Left renal cortex interstitium (tissue), 4 donors: ENCODE results near the gene RALGPS2. TPM values are rescaled to one million over a fixed set of nuclear protein-coding genes. Genes with fewer than 3 reads are reported as not detected.
A peak's percentile ranks its signal among the peaks of the same experiment; 100 is the strongest.
"Not testable (repeated sequence)": the region's sequence is repeated elsewhere in the genome, so short reads cannot be mapped to it uniquely, and the experiment has no call there.

Source experiments
- DNase-seq, 4 donors: peaks; one replicate each; pipeline ENCODE4 v3.0.0-alpha.2; 2013; ENCODE audit warnings: low read depth in 4 of 4, low spot score in 2 of 4, missing footprints in 1 of 4
- polyA plus RNA-seq, 4 donors: library from polyadenylated mRNA; unstranded; fragments of 120-200 nt; gene quantifications; one replicate each; pipeline ENCODE4 v1.2.1, GENCODE V29; 2013; ENCODE audit not compliant: insufficient read length in 4 of 4

RALGPS2 gene
- polyA plus RNA-seq, 4 donors, result 29.6 to 35.2 (median 31.7) TPM

DNA sequence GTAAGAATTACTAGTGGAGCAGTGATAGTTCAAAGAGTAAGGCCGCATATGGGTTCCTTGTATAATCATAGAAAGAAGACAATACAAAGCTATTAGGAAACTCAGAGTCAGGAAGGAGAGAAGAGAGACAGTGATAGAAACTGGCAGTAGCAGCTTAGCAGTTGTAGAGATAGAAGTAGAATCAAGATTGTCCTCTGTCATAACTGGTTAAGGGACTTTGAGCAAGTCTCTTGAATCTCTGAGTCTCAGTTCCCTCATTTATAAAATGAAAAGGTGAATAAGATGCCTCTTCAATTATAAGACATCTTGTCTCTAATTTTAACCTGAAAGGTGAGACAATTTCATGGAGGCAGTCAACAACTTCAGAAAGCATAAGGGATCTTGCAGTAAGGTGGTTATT lies 6.5 kb upstream of the RALGPS2 start:
- no peak for DNase-seq

DNA sequence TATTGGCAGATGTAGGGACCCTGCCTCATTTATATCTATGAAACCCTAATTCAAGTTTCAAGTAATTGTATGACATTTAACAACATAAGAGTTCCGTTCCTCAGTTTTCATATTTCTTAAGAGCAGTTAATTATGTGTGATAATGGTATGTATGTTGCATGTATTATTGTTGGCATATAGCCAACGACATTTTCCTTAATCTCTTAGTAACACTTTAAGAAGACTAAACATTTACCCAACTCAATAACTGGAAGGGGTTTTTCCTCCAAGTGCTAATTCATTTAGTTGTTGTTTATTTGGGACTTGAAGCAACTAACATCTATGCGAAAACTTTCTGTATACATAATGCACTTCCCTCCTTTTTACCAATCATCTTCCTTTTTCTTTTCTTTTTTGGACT lies 1.5 kb upstream of the RALGPS2 start:
- no peak for DNase-seq

DNA sequence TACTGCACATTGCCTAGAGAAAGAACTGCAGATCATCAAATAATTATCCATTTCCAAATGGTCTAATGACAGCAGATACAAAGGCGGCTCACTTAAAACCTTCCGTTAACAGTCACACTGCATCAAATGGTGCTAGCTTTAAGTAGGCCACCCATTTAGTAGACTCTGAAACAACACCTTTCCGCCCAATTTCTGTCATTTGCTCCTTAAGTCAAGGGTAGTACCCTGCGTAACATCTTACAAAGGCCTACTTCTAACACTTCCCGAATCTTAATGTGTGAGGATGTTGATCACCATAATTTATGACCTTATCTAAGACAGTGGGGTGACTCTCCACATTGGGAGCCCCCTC lies 692 bp upstream of the RALGPS2 start:
- DNase-seq, result no peak

DNA sequence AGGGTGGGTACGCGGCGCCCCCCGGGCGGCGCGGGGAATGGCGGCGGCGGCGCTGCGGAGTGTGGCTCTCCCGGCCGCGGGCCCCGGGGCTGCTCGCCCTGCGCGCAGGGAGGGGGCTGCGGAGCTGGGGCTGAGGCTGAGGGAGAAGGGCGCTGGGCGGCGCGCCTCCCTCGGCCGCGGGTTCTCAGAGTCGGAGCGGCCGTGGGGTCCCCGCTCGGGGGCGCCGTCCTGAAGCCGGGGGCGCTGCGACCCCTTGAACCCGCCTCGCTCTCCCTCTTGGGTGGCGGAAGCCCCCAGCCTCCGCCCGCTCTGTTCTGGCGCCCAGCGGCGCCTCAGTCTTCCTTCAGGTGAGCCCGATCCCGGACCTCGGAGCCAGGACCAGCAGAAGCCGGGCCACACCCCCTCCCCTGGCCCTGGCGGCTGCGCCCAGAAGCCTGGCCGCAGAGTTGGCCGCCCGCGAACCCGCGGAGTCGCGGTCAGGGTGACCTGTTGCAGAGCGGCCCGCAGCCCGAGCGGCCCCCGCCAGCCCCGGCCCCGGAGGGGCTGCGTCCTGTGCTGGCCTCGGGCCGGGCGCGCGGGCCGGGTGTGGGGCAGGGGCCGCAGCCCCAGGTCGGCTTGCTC lies 532 bp downstream of the RALGPS2 start:
- peak in 2 of 4 donors; percentile 24 to 36 for DNase-seq

DNA sequence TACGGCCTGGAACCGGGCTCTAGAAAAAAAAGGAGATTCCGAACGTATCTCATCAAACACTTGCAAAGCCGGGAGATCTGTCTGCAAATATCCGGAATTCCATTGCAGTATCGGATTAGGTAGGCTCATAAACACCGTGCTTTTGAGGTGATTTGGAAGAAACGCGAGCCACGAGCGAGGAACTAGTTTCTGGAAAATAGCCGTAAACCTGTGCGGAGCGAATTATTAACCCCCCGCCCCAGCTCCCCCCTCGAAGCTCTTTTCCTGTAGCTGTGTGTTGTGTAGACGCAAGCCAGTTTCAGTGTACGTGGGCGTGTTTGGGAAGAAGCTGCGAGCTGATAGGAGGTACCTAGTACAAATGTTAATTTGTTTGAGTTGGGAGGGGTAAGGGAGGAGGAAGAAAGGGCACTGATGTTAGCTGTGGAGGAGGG lies 1.1 kb downstream of the RALGPS2 start:
- DNase-seq, result peak; percentile 53 to 75 (median 70)

DNA sequence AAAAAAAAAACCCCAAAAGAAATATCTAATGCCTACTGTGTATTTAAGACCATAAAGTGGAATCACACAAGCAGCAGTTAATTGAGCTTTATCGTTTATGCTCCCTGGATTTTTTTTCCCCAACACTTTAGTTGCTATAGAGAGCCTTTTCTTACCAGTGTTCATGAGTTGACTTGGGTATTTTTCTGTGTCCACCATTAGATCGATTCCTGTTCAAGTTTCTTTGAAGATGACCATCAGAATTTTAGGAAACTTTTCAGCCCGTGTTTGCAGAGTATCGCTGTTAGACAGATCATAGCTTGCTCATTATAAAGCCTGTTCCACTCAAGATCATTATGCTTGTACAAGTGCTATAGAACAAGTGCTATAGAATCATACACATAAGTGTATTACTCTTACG lies 1.5 kb downstream of the RALGPS2 start:
- no peak for DNase-seq

DNA sequence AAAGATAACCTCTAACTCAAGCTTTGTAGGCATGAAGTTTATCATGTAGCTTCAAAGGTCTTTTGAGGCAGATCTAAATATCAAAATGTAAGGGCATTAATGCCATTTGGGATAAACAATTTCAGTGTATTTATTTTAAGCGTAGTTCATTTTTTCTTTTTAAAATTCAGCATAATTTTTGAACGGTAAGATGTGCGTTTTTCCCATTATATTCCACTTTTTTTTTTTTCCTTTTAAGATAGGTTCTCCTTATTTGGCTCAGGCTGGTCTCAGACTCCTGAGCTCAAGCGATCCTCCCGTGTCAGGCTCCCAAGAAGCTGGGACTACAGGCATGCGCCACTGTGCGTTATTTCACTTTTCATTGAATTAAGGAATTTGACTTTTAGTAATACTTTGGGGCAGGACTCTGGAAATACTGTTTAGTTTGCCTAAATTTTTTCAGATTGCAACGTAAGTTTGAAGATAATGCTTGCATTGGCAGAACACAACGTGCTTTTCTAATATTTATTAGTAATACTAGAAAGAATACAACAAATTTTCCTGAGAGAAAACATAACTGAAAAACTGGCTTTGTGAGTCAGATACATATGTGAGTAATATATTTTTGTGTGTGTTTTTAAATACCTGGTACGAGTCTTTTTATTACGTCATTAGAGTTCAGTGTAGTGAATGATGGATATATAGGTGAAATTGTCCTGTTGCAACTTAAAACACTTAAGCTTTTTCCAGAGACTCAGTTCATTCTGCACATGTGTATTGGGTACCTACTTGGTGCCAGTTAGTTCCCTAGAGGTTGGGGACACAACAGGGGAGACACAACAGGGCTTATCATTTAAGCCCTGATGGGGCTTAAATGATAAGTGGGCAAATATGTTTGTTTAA lies 2.2 kb downstream of the RALGPS2 start:
- no peak for DNase-seq

DNA sequence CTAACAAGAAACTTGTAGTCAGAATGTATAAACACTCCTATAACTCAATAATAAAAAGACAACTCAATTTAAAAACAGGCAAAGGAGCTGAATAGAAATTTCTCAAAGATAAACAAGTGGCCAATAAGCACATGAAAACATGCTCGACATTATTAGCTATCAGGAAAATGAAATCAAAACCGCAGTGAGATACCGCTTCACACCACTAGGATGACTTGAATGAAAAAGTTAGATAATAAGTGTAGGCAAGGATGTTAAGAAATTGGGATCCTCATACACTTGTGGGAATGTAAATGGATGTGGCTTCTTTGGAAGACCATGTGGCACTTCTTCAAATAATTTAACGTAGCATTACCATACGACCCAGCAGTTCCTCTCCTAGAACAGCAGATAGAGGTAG lies 8.9 kb downstream of the RALGPS2 start:
- DNase-seq, result no peak

DNA sequence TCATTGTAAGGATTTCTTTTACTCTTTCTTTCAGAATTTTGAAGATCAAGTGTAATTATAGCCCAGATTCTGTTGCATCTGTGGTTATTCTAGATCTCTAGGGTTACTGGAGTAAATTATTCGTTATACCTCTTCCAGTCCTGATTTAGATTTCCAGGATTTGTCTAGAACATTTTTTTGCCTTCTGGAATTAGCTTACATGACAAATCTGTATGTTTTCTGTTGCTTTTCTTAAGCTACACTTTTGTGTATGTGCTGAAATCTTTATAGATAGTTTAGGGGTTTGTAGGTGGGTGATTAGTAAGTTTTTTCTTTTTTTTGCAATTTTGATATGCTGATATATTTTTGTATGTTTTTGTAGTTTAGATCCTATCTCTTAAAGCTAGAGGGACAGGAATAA lies 13.7 kb downstream of the RALGPS2 start:
- no peak for DNase-seq

DNA sequence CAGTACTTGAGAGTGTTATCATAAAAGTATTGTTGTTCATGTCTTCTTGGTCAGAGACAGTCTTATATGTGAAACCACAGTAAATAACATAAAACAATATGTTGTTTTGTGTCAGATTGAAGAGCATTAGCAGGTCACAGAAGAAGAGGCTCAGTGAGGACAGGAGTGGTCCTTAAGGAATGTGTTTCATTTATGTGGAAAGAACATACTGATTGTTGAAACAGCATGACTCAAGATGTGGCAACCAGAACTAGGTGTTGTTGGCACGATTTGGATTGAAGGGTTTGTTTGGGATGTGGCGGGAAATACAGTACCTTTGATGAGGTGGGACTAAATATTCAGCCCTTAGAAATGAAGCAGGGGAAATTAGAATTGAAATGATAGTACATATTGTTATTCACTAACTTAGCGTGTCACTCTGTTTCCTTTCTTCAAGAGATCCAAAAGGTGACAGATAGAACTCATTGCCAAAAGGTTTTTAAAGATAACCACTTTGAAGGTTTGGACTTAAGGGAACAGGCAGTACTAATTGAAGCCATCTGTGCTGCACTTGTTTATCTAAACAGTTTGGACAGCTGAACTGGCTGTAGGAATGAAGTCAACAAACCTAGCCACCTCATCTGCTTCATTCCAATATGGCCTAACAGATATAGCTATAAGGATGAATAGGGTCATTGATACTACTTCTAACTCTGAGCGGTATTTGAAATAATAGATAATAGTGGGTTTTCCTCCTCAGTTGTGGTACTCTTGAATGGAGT lies 14.4 kb downstream of the RALGPS2 start:
- DNase-seq, result no peak

DNA sequence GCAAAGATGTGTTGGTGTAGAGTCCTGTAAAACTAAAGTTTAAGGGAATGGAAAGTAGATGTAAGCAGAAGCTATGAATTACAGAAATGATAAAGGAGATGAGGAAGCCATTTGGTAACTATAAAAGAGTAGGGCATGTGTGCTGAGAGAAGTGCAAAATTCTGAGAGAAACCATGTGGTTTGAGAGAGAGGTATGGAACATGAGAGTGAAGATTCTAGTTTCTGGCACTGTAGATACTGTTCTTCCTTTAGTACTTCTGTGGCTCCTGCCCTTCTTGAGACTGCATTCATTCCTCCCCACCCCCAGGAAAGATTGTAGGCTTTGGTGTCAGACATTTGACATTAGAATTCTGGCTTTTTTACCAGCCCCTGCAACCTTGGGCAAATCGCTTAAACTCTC lies 15.4 kb downstream of the RALGPS2 start:
- DNase-seq, result no peak

DNA sequence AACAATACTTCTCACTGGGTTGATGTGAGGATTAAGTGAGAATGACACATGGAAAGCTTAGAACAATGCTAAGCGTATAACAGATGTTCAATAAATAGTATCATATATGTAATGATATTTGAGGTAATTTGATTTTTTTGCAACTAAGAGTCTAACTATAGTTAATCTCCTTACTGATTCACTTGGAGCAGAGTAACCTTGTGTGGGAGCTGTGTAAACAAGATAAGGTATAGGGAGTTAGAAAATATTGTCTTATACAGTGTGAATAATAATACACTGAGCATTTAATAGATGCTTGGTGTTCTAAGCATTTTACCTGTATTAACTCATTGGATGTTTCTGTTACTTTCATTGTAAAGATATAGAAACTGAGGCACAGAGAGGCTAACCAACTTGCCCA lies 15.9 kb downstream of the RALGPS2 start:
- no peak for DNase-seq

DNA sequence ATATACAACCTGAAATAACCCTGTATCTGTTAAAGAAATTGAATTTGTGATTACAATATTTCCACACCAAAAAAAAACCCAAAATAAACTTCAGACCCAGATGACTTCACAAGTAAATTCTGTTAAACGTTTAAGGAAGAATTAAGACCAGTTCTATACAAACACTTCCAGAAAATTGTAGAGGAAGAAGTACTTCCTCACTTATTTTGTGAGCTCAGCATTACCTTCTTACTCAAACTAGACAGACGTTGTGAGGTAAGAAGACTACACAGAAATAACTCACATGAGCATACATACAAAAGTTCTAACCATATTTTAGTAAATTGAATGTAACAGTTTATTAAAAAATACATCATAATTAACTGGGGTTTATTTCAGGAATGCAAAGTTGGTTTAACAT lies 18.8 kb downstream of the RALGPS2 start:
- DNase-seq, result no peak

DNA sequence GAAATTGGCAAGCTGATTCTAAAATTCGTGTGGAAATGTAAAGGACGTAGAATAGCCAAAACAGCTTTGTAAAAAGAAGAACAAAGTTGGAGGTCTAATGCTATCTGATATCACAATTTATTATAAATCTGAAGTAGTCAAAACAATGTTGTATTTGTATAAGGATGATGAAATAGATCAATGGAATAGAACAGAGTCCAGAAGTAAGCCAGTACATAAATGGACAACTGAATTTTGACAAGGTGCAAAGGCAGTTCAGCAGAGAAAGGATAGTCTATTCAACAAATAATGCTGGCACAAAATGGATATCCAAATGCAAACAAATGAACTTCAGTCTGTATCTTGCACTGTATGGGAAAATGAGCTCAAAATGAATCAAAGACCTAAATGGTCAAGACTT lies 20.2 kb downstream of the RALGPS2 start:
- DNase-seq, result no peak

DNA sequence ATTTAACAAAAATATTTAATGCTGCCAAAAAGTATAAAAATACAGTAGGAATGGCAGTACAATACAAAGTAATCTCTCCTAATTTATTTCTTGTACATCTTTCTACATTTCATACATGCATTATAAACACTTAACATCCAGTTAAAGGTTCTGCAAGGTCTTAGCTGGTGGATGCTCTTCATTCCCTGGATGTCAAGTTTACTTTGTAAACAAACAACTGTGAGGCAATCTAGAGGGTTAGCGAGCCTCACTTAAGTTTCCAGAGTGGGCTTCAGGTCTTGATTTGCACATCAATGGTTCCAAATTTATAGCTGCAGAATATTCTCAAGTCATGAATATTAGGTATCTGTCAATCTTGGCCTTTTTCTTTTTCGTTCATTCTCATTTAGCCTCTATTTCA lies 21.3 kb downstream of the RALGPS2 start:
- DNase-seq, result no peak

DNA sequence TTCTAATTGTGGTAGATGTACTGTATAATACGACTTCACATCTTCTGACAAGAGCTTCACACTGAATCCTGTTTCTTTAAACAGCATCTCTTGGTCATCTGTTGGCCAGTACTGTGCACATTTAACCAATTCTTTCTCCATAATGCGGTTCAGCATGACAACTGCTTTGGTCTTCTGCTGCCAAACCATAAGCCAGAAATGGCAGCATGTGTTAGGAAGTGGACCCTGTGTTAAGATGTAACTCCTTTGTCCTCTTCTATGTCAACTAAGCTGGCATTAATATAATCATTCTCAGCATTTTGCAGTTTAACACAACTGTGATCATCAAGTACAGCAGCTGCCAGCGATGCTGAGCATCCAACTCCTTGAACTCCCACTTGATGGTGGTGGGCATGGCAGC lies 22.3 kb downstream of the RALGPS2 start:
- DNase-seq, result not testable (repeated sequence)

DNA sequence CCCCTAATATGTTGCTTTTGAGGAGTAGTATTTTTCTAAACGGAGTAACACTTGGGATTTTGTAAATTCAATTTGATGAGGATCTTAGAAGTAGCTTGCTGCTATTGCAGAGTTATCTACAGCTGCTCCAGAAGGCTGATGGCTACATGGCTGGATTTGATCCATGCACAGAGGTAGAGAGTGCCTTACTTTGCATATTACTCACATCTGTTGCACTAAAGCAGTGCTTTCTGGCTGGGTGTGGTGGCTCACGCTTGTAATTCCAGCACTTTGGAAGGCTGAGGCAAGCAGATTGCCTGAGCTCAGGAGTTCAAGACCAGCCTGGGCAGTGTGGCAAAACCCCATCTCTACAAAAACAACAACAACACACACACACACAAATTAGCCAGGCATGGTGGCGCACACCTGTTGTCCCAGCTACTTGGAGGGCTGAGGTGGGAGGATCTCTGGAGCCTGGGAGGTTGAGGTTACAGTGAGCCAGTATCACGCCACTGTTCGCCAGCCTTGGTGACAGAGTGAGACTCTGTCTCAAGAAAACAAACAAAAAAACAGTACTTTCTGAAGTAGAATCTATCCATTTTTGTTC lies 24.6 kb downstream of the RALGPS2 start:
- no peak for DNase-seq

DNA sequence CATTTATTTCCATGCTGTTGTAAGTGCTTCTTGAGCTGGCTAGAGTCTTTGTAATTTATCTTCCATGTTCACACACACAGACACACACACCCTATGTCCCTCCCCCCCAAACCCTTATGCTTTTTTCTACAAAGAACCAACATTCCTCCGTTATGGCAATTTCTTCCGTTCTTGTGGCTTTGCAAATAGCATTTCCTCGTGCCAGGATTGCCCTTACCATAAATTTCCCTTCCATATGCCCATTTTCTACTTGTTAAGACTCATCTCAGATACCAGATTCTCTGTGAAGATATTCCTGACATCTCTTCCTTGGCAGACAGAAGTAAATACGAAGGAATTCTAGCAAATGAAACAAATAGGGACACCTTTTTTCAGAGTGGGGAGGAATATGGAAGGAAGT lies 26.0 kb downstream of the RALGPS2 start:
- no peak for DNase-seq

DNA sequence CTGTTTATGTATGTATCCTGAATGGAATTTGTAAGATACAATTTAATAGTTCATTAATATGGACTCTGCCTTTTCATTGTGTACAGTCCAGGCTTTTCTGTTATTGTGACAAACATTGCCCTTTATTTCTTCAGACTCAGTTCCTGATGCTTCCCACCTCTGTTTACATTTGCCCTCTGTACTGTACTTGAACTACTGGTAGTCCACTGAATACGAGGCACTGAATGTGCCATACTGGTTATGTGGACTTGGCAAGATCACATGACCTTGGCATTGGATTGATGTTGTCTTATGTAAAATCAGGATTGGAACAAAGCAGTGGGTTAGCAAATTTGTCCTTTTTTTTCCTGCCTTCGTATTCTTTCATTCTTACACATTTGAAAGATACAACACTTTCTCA lies 27.8 kb downstream of the RALGPS2 start:
- no peak for DNase-seq

DNA sequence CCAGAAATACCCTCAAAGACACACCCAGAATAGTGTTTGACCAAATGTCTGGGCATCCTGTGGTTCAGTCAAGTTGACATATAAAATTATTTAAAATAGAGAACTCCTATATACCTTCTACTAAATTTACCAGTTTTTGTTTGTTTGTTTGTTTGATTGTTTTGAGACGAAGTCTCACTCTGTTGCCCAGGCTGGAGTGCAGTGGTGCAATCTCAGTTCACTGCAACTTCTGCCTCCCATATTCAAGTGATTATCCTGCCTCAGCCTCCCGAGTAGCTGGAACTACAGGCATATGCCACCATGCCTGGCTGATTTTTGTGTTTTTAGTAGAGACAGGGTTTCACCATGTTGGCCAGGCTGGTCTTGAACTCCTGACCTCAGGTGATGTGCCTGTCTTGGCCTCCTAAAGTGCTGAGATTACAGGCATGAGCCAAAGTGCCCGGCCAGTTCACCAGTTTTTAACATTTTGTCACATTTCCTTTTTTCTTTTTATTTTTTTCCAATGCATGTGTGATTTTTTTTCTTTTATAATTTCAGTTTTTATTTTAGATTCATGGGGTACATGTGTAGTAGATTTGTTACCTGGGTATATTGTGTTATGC lies 29.7 kb downstream of the RALGPS2 start:
- not testable (repeated sequence) for DNase-seq

DNA sequence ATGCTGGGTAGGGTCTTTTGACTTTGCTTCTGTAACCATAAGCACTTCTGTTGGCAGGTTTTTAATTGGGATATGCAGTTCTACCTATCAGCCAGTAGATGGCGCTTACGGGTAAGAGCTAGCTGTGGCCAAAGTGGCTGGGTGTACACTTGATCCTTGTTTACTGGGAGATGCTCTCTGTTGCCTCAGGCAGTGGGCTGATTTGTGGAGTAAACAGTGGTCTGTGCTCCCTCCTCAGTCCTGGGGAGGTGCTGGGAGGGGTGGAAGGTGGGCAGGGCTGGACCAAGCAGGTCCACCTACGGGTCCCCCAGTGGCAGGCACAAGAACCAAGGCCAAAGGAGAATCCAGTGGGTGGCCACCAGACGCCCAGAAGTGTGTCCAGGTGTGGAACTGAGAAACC lies 43.4 kb downstream of the RALGPS2 start:
- DNase-seq, result no peak
